NT2/D1 (cell line): ENCODE measurements around the gene ZNF408.

Experiments used
- DNase-seq: peaks from one replicate; pipeline ENCODE4 v3.0.0-alpha.2; 2011; ENCODE audit warnings: low read depth, low spot score
- H3K27me3 ChIP-seq: 2 replicates; pipeline ENCODE4 v1.6.0; 2011; ENCODE audit warnings: mild to moderate bottlenecking; ENCODE audit not compliant: insufficient read length, insufficient read depth
- H3K36me3 ChIP-seq: 2 replicates; pipeline ENCODE4 v1.6.1; 2011; ENCODE audit warnings: mild to moderate bottlenecking, low read length, mixed read lengths; ENCODE audit not compliant: insufficient read depth, insufficient read length
- H3K4me1 ChIP-seq: 2 replicates; pipeline ENCODE4 v1.5.1; 2011; ENCODE audit not compliant: insufficient read depth, insufficient read length
- H3K4me3 ChIP-seq: 2 replicates; pipeline ENCODE4 v1.5.1; 2011; ENCODE audit warnings: low read depth; ENCODE audit not compliant: insufficient read length
- H3K9ac ChIP-seq: 2 replicates; pipeline ENCODE4 v1.6.0; 2011; ENCODE audit warnings: low read depth; ENCODE audit not compliant: insufficient read length
- H3K9me3 ChIP-seq: 2 replicates; pipeline ENCODE4 v1.5.1; 2011; ENCODE audit warnings: mild to moderate bottlenecking, low read length; ENCODE audit not compliant: insufficient read depth
- SUZ12 ChIP-seq: IDR thresholded peaks from 2 replicates; pipeline ENCODE4 v1.6.1; 2011; ENCODE audit not compliant: insufficient read length, insufficient read depth; ENCODE audit errors: extremely low read depth
- YY1 ChIP-seq: IDR thresholded peaks from 2 replicates; pipeline ENCODE4 v1.6.1; 2011; ENCODE audit not compliant: insufficient read length, insufficient read depth
- ZNF274 ChIP-seq: IDR thresholded peaks from 2 replicates; pipeline ENCODE4 v1.6.1; 2011; ENCODE audit warnings: mild to moderate bottlenecking, low read depth, low read length

Gene ZNF408

GRCh38 chr11:46681814-46682213, 19.0 kb upstream of the ZNF408 start:
- Histone ChIP-seq H3K9ac (no peak overlapping the region), H3K4me1 (peaks cover 17% of the 10 kb centered on the region), H3K4me3 (no peak overlapping the region), H3K27me3 (no peaks in the 10 kb centered on the region), H3K9me3 (no peaks in the 10 kb centered on the region), H3K36me3 (peaks cover 68% of the 10 kb centered on the region)
- no peak for DNase-seq
- TF ChIP-seq YY1 (no peak), ZNF274 (no peak), SUZ12 (no peak)

- H3K9ac ChIP-seq = no peak overlapping the region
- peaks cover 10% of the 10 kb centered on the region for H3K4me1 ChIP-seq
- no peak for DNase-seq
- H3K9me3 ChIP-seq = no peaks in the 10 kb centered on the region
- TF ChIP-seq SUZ12 = no peak
- TF ChIP-seq YY1 = no peak
- no peak for TF ChIP-seq ZNF274
- H3K27me3 ChIP-seq = no peaks in the 10 kb centered on the region
- peaks cover 71% of the 10 kb centered on the region for H3K36me3 ChIP-seq
- H3K4me3 ChIP-seq = no peak overlapping the region
These were observed 17.8 kb upstream of the ZNF408 start for GRCh38 chr11:46682773-46683752.

GRCh38 chr11:46684367-46684766, 16.5 kb upstream of the ZNF408 start:
- H3K9ac ChIP-seq = no peak overlapping the region
- H3K9me3 ChIP-seq = no peaks in the 10 kb centered on the region
- TF ChIP-seq SUZ12 = no peak
- no peak for TF ChIP-seq ZNF274
- TF ChIP-seq YY1 = no peak
- DNase-seq = no peak
- H3K4me1 ChIP-seq = peaks cover 3% of the 10 kb centered on the region
- peaks cover 67% of the 10 kb centered on the region for H3K36me3 ChIP-seq
- no peaks in the 10 kb centered on the region for H3K27me3 ChIP-seq
- H3K4me3 ChIP-seq = no peak overlapping the region

- Histone ChIP-seq H3K9me3 (no peaks in the 10 kb centered on the region), H3K9ac (no peak overlapping the region), H3K27me3 (no peaks in the 10 kb centered on the region), H3K4me1 (peaks cover 3% of the 10 kb centered on the region), H3K4me3 (no peak overlapping the region), H3K36me3 (peaks cover 58% of the 10 kb centered on the region)
- no peak for DNase-seq
- TF ChIP-seq SUZ12 (no peak), ZNF274 (no peak), YY1 (no peak)
These were observed 13.7 kb upstream of the ZNF408 start for GRCh38 chr11:46686886-46687795.

- TF ChIP-seq ZNF274 (no peak), YY1 (no peak), SUZ12 (no peak)
These were observed 10.1 kb upstream of the ZNF408 start for GRCh38 chr11:46690702-46691101.

GRCh38 chr11:46692450-46692849, 8.4 kb upstream of the ZNF408 start:
- Histone ChIP-seq H3K9me3 (no peaks in the 10 kb centered on the region), H3K4me3 (no peak overlapping the region), H3K9ac (no peak overlapping the region), H3K36me3 (peaks cover 70% of the 10 kb centered on the region), H3K4me1 (peaks cover 8% of the 10 kb centered on the region), H3K27me3 (no peaks in the 10 kb centered on the region)
- no peak for DNase-seq
- TF ChIP-seq YY1 (no peak), ZNF274 (no peak), SUZ12 (no peak)

More at GRCh38 chr11:46690702-46691101, 10.1 kb upstream of the ZNF408 start:
- peaks cover 6% of the 10 kb centered on the region for H3K4me1 ChIP-seq
- H3K9me3 ChIP-seq = no peaks in the 10 kb centered on the region
- H3K4me3 ChIP-seq = no peak overlapping the region
- no peak for DNase-seq
- H3K36me3 ChIP-seq = peaks cover 78% of the 10 kb centered on the region
- H3K27me3 ChIP-seq = no peaks in the 10 kb centered on the region
- no peak overlapping the region for H3K9ac ChIP-seq

- no peak overlapping the region for H3K4me3 ChIP-seq
- DNase-seq = no peak
- H3K36me3 ChIP-seq = peaks cover 59% of the 10 kb centered on the region
- H3K4me1 ChIP-seq = peaks cover 11% of the 10 kb centered on the region
- no peak overlapping the region for H3K9ac ChIP-seq
- no peaks in the 10 kb centered on the region for H3K27me3 ChIP-seq
- no peaks in the 10 kb centered on the region for H3K9me3 ChIP-seq
- TF ChIP-seq ZNF274 = no peak
These were observed 7.2 kb upstream of the ZNF408 start for GRCh38 chr11:46693597-46694012.
